ENCODE data around the gene PTTG2.

DNA sequence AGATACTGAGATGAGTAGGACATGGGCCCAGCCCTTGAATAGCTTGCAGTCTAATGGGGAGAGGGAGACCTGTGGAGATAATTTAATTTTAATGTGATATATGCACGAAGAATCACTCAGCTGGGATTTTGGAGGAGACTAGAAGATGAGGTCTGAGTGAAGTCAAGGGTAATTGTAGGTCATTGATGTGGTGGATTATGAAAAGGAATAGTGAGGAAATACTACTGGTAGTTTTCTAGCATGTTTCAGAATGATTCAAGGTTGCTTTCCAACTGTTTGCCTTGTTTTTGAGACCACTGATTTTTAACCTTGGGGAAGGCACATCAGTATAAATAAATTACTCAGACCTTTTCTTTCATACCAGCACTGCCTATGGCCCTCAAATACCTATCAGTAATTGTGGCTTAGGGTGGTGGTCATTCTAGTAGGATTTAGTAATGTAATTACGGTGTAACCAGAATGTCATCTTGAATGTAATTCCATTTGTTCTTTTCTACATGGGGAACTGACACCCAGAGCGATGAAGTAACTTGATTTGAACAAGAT lies 25.6 kb downstream of the PTTG2 start:
- TF ChIP-seq, protein P1, sequence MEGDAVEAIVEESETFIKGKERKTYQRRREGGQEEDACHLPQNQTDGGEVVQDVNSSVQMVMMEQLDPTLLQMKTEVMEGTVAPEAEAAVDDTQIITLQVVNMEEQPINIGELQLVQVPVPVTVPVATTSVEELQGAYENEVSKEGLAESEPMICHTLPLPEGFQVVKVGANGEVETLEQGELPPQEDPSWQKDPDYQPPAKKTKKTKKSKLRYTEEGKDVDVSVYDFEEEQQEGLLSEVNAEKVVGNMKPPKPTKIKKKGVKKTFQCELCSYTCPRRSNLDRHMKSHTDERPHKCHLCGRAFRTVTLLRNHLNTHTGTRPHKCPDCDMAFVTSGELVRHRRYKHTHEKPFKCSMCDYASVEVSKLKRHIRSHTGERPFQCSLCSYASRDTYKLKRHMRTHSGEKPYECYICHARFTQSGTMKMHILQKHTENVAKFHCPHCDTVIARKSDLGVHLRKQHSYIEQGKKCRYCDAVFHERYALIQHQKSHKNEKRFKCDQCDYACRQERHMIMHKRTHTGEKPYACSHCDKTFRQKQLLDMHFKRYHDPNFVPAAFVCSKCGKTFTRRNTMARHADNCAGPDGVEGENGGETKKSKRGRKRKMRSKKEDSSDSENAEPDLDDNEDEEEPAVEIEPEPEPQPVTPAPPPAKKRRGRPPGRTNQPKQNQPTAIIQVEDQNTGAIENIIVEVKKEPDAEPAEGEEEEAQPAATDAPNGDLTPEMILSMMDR (IDR thresholded peaks at IDR 0.05) = no peak
- TF ChIP-seq EP300 (IDR thresholded peaks at IDR 0.05) (no peak), POLR2AphosphoS5 (IDR thresholded peaks at IDR 0.05) (no peak), POLR2A (IDR thresholded peaks at IDR 0.05) (no peak)

All from gastroesophageal sphincter (tissue), 3 donors.